ENCODE results near the gene DTD1.

DNA sequence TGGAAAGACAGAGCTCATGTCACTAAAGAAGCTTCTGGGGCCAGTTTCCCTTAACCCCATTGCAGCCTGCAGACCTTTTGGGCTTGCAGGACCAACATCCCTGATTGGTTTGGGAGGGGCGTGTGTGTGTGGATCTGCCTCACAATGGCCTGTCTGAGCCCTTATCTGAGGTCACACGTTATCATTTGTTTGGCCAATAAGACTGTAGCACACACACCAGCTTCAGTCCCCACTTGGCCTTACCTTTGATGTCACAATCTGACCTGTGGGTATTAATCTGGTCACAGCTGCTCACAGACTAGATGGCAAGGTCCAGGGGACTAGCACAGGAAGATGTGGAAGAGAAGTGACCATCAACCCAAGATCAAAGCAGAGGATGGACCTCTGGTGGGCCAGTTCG lies 225.6 kb downstream of the DTD1 start, which contains the start of gene SCP2D1:
- TF ChIP-seq POLR2A (IDR thresholded peaks at IDR 0.05) (no peak), CTCF (IDR thresholded peaks at IDR 0.05) (no peak)

All from esophagus squamous epithelium (tissue), 4 donors.